HepG2 (cell line): ENCODE results near the gene LIPT2. TPM values are rescaled to one million over a fixed set of nuclear protein-coding genes. Genes with fewer than 3 reads are reported as not detected.

ENCODE experiments used
- ATAC-seq: fragments of 200-7000 bp; cut with Tn5 transposase; 3 replicates; pipeline ENCODE4 v1.9.1; 2020; ENCODE audit warnings: mild to moderate bottlenecking, moderate library complexity
- BruUV-seq: library from RNA; stranded (reverse); fragments of 400-500 nt; replicated peaks from 2 replicates; lab custom pipeline; 2021; lab: Mats Ljungman, UMichigan
- CTCF ChIA-PET: fragments of 300-600 bp; formaldehyde crosslinking; extraction: SDS; loops from one replicate; lab custom pipeline; 2021; ENCODE audit warnings: low total read pairs, inconsistent platforms, low intra/inter-chr PET ratio; lab: Yijun Ruan, JAX
- POLR2A ChIA-PET: fragments of 350-600 bp; sonication (Branson Sonifier 250); formaldehyde crosslinking; loops from one replicate; lab custom pipeline; 2020; ENCODE audit warnings: antibody characterized with exemption, inconsistent platforms; lab: Yijun Ruan, JAX
- DNase-seq: peaks from one replicate; pipeline ENCODE4 v3.0.0-alpha.2; 2015; ENCODE audit warnings: low spot score
- FAIRE-seq: peaks from 3 replicates; lab custom pipeline; 2011; peaks lifted over from hg19 to GRCh38; lab: Jason Lieb, UNC
- H2AFZ ChIP-seq: one replicate; pipeline ENCODE4 v1.6.1; 2011; ENCODE audit warnings: low read length, inconsistent platforms
- H3K27ac ChIP-seq: fragments of 300-600 bp; 3 replicates; pipeline ENCODE4 v1.8.0; 2011; ENCODE audit warnings: mixed run types, mild to moderate bottlenecking, mixed read lengths, low read length, inconsistent platforms; ENCODE audit not compliant: insufficient read depth; ENCODE audit errors: extremely low read length
- H3K27me3 ChIP-seq, 2 experiments: fragments of 200-600 bp in 1 of 2; 2 replicates in 1 of 2; 3 replicates in 1 of 2; pipeline versions ENCODE4 v1.6.0 to v1.8.0; 2011; ENCODE audit warnings: low read length in 2 of 2, mild to moderate bottlenecking in 2 of 2, moderate library complexity in 2 of 2, inconsistent platforms in 1 of 2; ENCODE audit not compliant: insufficient read depth in 2 of 2, control insufficient read depth in 1 of 2
- H3K36me3 ChIP-seq, 2 experiments: fragments of 200-600 bp in 1 of 2; replicated peaks in 1 of 2; 2 replicates in 1 of 2; 3 replicates in 1 of 2; pipeline versions ENCODE4 v1.5.1 to v1.8.0; 2011; ENCODE audit warnings: low read length in 2 of 2, inconsistent platforms in 1 of 2; ENCODE audit not compliant: insufficient read depth in 2 of 2, control insufficient read depth in 1 of 2
- H3K4me1 ChIP-seq: 2 replicates; pipeline ENCODE4 v1.5.1; 2012; ENCODE audit warnings: low read length, inconsistent platforms; ENCODE audit not compliant: insufficient read depth
- H3K4me2 ChIP-seq: 2 replicates; pipeline ENCODE4 v1.6.0; 2011; ENCODE audit warnings: low read depth, low read length, inconsistent platforms
- H3K4me3 ChIP-seq, 3 experiments: fragments of 200-600 bp in 1 of 3; sonication (generic), shearing (Covaris generic) in 1 of 3; replicated peaks in 1 of 3; 2 replicates each; pipeline ENCODE4 v1.5.1; 2011 to 2016; ENCODE audit warnings: low read length in 3 of 3, inconsistent platforms in 2 of 3, low read depth in 2 of 3, mild to moderate bottlenecking in 2 of 3, control low read depth in 1 of 3, mixed read lengths in 1 of 3; ENCODE audit not compliant: insufficient read depth in 1 of 3
- H3K79me2 ChIP-seq: one replicate; pipeline ENCODE4 v1.6.1; 2011; ENCODE audit warnings: low read length, inconsistent platforms; ENCODE audit not compliant: insufficient read depth
- H3K9ac ChIP-seq: 2 replicates; pipeline ENCODE4 v1.6.0; 2011; ENCODE audit warnings: mild to moderate bottlenecking, low read depth, low read length, inconsistent platforms; ENCODE audit not compliant: insufficient read depth
- H3K9me3 ChIP-seq: 2 replicates; pipeline ENCODE4 v1.5.1; 2012; ENCODE audit warnings: mild to moderate bottlenecking, low read length
- H4K20me1 ChIP-seq: 2 replicates; pipeline ENCODE4 v1.6.0; 2011; ENCODE audit warnings: inconsistent platforms, mild to moderate bottlenecking, low read length, moderate library complexity; ENCODE audit not compliant: insufficient read depth
- HMG20A ChIP-seq: IDR thresholded peaks from 2 replicates; pipeline ENCODE4 v1.6.1; 2016; ENCODE audit warnings: borderline replicate concordance
- KLF9 ChIP-seq: IDR thresholded peaks from 2 replicates; pipeline ENCODE4 v1.6.1; 2016; ENCODE audit warnings: low read depth
- RBM22 ChIP-seq: fragments of 200-400 bp; formaldehyde crosslinking; optimal IDR thresholded peaks from 2 replicates; pipeline ENCODE3; 2017; ENCODE audit warnings: mild to moderate bottlenecking, low read length, moderate library complexity
- REL ChIP-seq: sonication (generic); formaldehyde crosslinking; conservative IDR thresholded peaks from 2 replicates; pipeline ENCODE4 v1.8.0; 2022; ENCODE audit warnings: mild to moderate bottlenecking, missing genetic modification reagents, moderate library complexity
- SRSF4 ChIP-seq: fragments of 200-400 bp; formaldehyde crosslinking; IDR thresholded peaks from one replicate; pipeline ENCODE4 v1.6.1; 2018; ENCODE audit warnings: mild to moderate bottlenecking, low read depth, low read length, moderate library complexity; ENCODE audit not compliant: poor library complexity, severe bottlenecking
- STAG1 ChIP-seq: sonication (generic); formaldehyde crosslinking; IDR thresholded peaks from 2 replicates; pipeline ENCODE4 v1.4.0; 2020; ENCODE audit warnings: missing genetic modification reagents
- ZBTB1 ChIP-seq: sonication (generic); formaldehyde crosslinking; IDR thresholded peaks from 2 replicates; pipeline ENCODE4 v1.4.0; 2020; ENCODE audit warnings: missing genetic modification reagents, borderline replicate concordance
- ZNF354B ChIP-seq: sonication (generic); formaldehyde crosslinking; IDR thresholded peaks from 2 replicates; pipeline ENCODE4 v1.8.0; 2022; ENCODE audit warnings: mild to moderate bottlenecking, missing genetic modification reagents
- ZNF607 ChIP-seq: sonication (generic); formaldehyde crosslinking; IDR thresholded peaks from 2 replicates; pipeline ENCODE4 v1.5.1; 2020; ENCODE audit warnings: missing genetic modification reagents, mild to moderate bottlenecking, borderline replicate concordance
- WGBS: methylation state at CpG from one replicate; pipeline ENCODE4 v1.1.6; 2017; ENCODE audit warnings: low lambda C conversion rate; 5-methylcytosine and 5-hydroxymethylcytosine counted together
- in situ Hi-C: cut with HindIII; loops from 2 replicates; pipeline ENCODE4 v1.10.0; 2017; ENCODE audit warnings: low pct_unique_long_range_greater_than_20kb; ENCODE audit not compliant: extremely low pct_ligation_motif_present
- intact Hi-C: fragments of 100-400 bp; cut with micrococcal nuclease; formaldehyde crosslinking; loops from one replicate; pipeline ENCODE4 v1.10.0; 2022; ENCODE audit not compliant: unreplicated experiment
- polyA plus RNA-seq, 8 experiments: library from polyadenylated mRNA; depleted of rRNA in 3 of 8; stranded (reverse) in 7 of 8; unstranded in 1 of 8; fragments of >200 nt; fragmentation: Illumina TruSeq in 4 of 8; extraction: Trizol in 4 of 8; gene quantifications; 2 replicates each; pipeline versions ENCODE4 v1.2.1 to v1.2.3, GENCODE V29; 2011 to 2016; ENCODE audit warnings: low read depth in 4 of 8, missing spikeins in 1 of 8, mixed read lengths in 1 of 8; ENCODE audit not compliant: insufficient read depth in 1 of 8
- total RNA-seq, 5 experiments: library from RNA; depleted of rRNA; stranded (reverse); fragments of >200 nt; fragmentation: Illumina TruSeq; extraction: Trizol; gene quantifications; 2 replicates each; pipeline ENCODE4 v1.2.3, GENCODE V29; 2016; ENCODE audit warnings: low read depth in 1 of 5
- TF ChIP-seq, protein P1 (sequence below): sonication (generic); formaldehyde crosslinking; IDR thresholded peaks from 2 replicates; pipeline ENCODE4 v1.9.0; 2021; ENCODE audit warnings: missing genetic modification reagents, borderline replicate concordance

Gene LIPT2
- total and polyA plus RNA-seq, 2 of the 13 experiments (the other 11 are each of a cell fraction or from before 2014, with no cell fraction given): 3.0 to 5.6 TPM

DNA sequence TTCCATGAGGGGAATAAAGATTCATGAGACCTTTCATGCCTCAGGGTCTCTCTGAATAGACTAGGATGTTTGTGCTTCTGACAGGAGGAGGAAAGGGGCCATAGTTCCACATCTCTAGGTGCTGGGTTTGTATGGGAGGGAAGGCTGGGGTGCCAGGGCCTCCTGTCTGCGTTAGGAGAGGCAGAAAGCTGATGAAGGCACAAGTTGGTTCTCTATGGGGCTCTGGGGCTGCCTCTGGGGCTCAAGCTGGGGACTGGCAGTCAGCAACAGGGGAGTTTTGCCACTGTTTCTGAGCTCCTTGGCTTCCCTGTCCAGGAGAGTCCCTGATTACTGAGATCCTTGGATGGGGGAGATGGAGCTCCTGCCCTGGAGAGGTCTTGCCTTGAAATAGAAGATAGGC is 30.3 kb downstream of the LIPT2 start:
- no peaks in the 10 kb centered on the region for H4K20me1 ChIP-seq
- FAIRE-seq (no peak), ATAC-seq (no peak), DNase-seq (no peak)
- no peak overlapping the region for H3K9ac ChIP-seq
- no peak overlapping the region for H3K27ac ChIP-seq
- no peaks in the 10 kb centered on the region for H3K9me3 ChIP-seq
- TF ChIP-seq RBM22: no peak
- TF ChIP-seq STAG1 (CRISPR knock-in tag): no peak
- no peak for TF ChIP-seq SRSF4
- TF ChIP-seq REL (CRISPR knock-in tag): no peak
- TF ChIP-seq ZNF354B (CRISPR knock-in tag): no peak
- TF ChIP-seq, protein P1, sequence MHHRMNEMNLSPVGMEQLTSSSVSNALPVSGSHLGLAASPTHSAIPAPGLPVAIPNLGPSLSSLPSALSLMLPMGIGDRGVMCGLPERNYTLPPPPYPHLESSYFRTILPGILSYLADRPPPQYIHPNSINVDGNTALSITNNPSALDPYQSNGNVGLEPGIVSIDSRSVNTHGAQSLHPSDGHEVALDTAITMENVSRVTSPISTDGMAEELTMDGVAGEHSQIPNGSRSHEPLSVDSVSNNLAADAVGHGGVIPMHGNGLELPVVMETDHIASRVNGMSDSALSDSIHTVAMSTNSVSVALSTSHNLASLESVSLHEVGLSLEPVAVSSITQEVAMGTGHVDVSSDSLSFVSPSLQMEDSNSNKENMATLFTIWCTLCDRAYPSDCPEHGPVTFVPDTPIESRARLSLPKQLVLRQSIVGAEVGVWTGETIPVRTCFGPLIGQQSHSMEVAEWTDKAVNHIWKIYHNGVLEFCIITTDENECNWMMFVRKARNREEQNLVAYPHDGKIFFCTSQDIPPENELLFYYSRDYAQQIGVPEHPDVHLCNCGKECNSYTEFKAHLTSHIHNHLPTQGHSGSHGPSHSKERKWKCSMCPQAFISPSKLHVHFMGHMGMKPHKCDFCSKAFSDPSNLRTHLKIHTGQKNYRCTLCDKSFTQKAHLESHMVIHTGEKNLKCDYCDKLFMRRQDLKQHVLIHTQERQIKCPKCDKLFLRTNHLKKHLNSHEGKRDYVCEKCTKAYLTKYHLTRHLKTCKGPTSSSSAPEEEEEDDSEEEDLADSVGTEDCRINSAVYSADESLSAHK: no peak
- no peak for TF ChIP-seq ZBTB1 (CRISPR knock-in tag)
- no peak for TF ChIP-seq ZNF607 (CRISPR knock-in tag)
- no peak for TF ChIP-seq HMG20A
- TF ChIP-seq KLF9 (CRISPR knock-in tag): no peak
- no TSS peak for BruUV-seq
- 80% methylated on average over 1 of the region's 1 CpG for WGBS
- ChIA-PET CTCF (no interaction called here), POLR2A (interaction anchor here (4.8 kb wide), 1 partner anchor 30 kb away, joined by 22 read pairs; the partner anchor contains the start of gene LIPT2)
- H3K4me3 ChIP-seq: no peak overlapping the region
- H3K27me3 ChIP-seq: no peaks in the 10 kb centered on the region
- no peak overlapping the region for H2AFZ ChIP-seq
- in situ Hi-C loops: loop anchor here (10.0 kb wide), 1 partner anchor 92 kb away; no protein-coding TSS in a partner anchor
- no peaks in the 10 kb centered on the region for H3K79me2 ChIP-seq
- peaks cover 62% of the 10 kb centered on the region for H3K4me1 ChIP-seq
- intact Hi-C loops: no loop called here
- H3K4me2 ChIP-seq: no peak overlapping the region
- no peaks in the 10 kb centered on the region for H3K36me3 ChIP-seq
